HepG2 (cell line): ENCODE measurements around the gene GPC6. TPM values are rescaled to one million over a fixed set of nuclear protein-coding genes. Genes with fewer than 3 reads are reported as not detected.

Source experiments
- EHMT2 ChIP-seq: fragments of 200-600 bp; sonication (generic); IDR thresholded peaks from 2 replicates; pipeline ENCODE4 v1.7.0; 2017; ENCODE audit warnings: antibody characterized with exemption, low read depth, low read length, borderline replicate concordance
- JUND ChIP-seq: sonication (generic); formaldehyde crosslinking; IDR thresholded peaks from 2 replicates; pipeline ENCODE4 v1.8.0; 2022; ENCODE audit warnings: mild to moderate bottlenecking, missing genetic modification reagents
- NFE2L2 ChIP-seq: fragments of 150-350 bp; IDR thresholded peaks from 2 replicates; pipeline ENCODE4 v1.6.1; 2014; ENCODE audit warnings: low read length
- POLR2A ChIP-seq, 2 experiments: IDR thresholded peaks; 2 replicates each; pipeline ENCODE4 v1.6.1; 2011; ENCODE audit warnings: low read depth in 2 of 2, low read length in 2 of 2, mild to moderate bottlenecking in 1 of 2, moderate library complexity in 1 of 2; ENCODE audit not compliant: insufficient read depth in 1 of 2
- SMC3 ChIP-seq: IDR thresholded peaks from 2 replicates; pipeline ENCODE4 v1.6.1; 2011; ENCODE audit warnings: low read length, improper control_type of control experiment
- SNAPC2 ChIP-seq: sonication (generic); formaldehyde crosslinking; IDR thresholded peaks from 2 replicates; pipeline ENCODE4 v1.8.1; 2022; ENCODE audit warnings: mild to moderate bottlenecking, missing genetic modification reagents
- ZNF737 ChIP-seq: sonication (generic); formaldehyde crosslinking; IDR thresholded peaks from 2 replicates; pipeline ENCODE4 v1.5.0; 2020; ENCODE audit warnings: missing genetic modification reagents, mild to moderate bottlenecking, borderline replicate concordance
- ZNF839 ChIP-seq: sonication (generic); formaldehyde crosslinking; IDR thresholded peaks from 2 replicates; pipeline ENCODE4 v1.4.0; 2020; ENCODE audit warnings: missing genetic modification reagents, mild to moderate bottlenecking, borderline replicate concordance
- polyA plus RNA-seq, 8 experiments: library from polyadenylated mRNA; depleted of rRNA in 3 of 8; stranded (reverse) in 7 of 8; unstranded in 1 of 8; fragments of >200 nt; fragmentation: Illumina TruSeq in 4 of 8; extraction: Trizol in 4 of 8; gene quantifications; 2 replicates each; pipeline versions ENCODE4 v1.2.1 to v1.2.3, GENCODE V29; 2011 to 2016; ENCODE audit warnings: low read depth in 4 of 8, missing spikeins in 1 of 8, mixed read lengths in 1 of 8; ENCODE audit not compliant: insufficient read depth in 1 of 8
- total RNA-seq, 5 experiments: library from RNA; depleted of rRNA; stranded (reverse); fragments of >200 nt; fragmentation: Illumina TruSeq; extraction: Trizol; gene quantifications; 2 replicates each; pipeline ENCODE4 v1.2.3, GENCODE V29; 2016; ENCODE audit warnings: low read depth in 1 of 5
- TF ChIP-seq, protein P1 (sequence below): IDR thresholded peaks from 2 replicates; pipeline ENCODE4 v1.6.1; 2016; ENCODE audit warnings: missing compliant biosample characterization, missing genetic modification reagents, borderline replicate concordance
- TF ChIP-seq, protein P2 (sequence below): sonication (generic); formaldehyde crosslinking; IDR thresholded peaks from 2 replicates; pipeline ENCODE4 v1.5.0; 2020; ENCODE audit warnings: missing genetic modification reagents
- TF ChIP-seq, protein P3 (sequence below): sonication (generic); formaldehyde crosslinking; IDR thresholded peaks from 2 replicates; pipeline ENCODE4 v1.4.0; 2020; ENCODE audit warnings: missing genetic modification reagents

GPC6 gene
- total and polyA plus RNA-seq, 2 of the 13 experiments (the other 11 are each of a cell fraction or from before 2014, with no cell fraction given) = 24.5 to 33.9 TPM

DNA sequence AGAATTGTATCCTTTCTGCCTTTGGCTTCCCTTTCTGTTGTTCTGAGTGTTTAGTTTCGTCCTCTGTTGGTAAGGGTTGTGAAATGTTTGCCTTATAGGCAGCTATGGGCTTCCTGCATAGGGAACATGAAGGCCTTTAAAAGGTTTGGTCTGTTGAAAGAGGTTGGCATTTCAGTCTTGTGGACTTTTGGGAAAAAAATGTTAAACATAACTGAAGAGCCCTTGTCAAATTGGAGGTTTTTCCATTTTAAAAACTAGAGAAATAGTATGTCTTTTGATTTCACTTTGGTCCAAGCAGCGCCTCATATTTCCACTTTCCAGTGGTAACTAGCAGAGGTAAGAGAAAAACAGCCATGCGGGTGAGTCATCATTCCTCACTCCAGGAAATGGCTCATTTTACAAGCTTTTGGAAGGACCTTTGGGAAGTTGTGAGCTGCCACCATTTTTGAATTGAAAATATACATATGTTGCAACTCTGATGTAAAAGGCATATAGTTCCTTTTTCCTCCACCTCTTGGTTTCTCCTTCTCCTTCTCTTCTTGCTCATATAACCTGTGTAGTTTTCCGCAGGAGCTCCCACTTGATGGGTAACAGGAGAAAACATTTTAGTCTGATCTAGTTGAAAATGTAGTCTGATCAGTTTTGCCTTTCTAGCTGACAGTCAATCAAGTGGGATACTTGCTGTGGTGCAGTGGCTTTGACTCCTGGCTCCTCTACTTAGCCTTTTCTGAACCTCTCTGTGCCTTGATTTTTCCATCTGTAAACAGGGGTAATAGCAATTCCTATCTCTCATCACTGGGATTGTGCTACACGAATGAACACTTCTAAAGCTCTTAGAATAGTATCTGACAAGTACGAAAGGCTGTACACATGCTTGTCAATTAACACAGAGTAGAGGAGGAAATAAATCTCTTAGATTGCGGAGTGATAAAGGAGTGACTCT, 23.0 kb downstream of the GPC6 start (continued):
- TF ChIP-seq EHMT2 (peak; percentile 82; the same call in 1 of the 2 replicates), SNAPC2 (CRISPR knock-in tag) (peak; percentile 48; the same call in 1 of the 2 replicates), NFE2L2 (peak; percentile 13; the same call in 1 of the 2 replicates), POLR2A (IDR thresholded peaks at IDR 0.05; ENCODE audit: insufficient read depth in 1 of 2, low read depth in 2 of 2, low read length in 2 of 2) (0 out of 4 replicates have a peak, but pooled peaks of 1 of the 2 experiments have one; percentile 38), JUND (CRISPR knock-in tag) (peak; percentile 63; the same call in 1 of the 2 replicates), ZNF737 (no peak), SMC3 (no peak), ZNF839 (CRISPR knock-in tag) (no peak)
- TF ChIP-seq, protein P1, sequence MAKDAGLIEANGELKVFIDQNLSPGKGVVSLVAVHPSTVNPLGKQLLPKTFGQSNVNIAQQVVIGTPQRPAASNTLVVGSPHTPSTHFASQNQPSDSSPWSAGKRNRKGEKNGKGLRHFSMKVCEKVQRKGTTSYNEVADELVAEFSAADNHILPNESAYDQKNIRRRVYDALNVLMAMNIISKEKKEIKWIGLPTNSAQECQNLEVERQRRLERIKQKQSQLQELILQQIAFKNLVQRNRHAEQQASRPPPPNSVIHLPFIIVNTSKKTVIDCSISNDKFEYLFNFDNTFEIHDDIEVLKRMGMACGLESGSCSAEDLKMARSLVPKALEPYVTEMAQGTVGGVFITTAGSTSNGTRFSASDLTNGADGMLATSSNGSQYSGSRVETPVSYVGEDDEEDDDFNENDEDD = peak; percentile 9; the same call in 1 of the 2 replicates
- TF ChIP-seq, protein P2, sequence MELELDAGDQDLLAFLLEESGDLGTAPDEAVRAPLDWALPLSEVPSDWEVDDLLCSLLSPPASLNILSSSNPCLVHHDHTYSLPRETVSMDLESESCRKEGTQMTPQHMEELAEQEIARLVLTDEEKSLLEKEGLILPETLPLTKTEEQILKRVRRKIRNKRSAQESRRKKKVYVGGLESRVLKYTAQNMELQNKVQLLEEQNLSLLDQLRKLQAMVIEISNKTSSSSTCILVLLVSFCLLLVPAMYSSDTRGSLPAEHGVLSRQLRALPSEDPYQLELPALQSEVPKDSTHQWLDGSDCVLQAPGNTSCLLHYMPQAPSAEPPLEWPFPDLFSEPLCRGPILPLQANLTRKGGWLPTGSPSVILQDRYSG (CRISPR knock-in tag) = no peak
- TF ChIP-seq, protein P3, sequence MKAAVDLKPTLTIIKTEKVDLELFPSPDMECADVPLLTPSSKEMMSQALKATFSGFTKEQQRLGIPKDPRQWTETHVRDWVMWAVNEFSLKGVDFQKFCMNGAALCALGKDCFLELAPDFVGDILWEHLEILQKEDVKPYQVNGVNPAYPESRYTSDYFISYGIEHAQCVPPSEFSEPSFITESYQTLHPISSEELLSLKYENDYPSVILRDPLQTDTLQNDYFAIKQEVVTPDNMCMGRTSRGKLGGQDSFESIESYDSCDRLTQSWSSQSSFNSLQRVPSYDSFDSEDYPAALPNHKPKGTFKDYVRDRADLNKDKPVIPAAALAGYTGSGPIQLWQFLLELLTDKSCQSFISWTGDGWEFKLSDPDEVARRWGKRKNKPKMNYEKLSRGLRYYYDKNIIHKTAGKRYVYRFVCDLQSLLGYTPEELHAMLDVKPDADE (CRISPR knock-in tag) = no peak
- TF ChIP-seq, all 625 proteins: peak for 62
